SU-DHL-6 (cell line): ENCODE results near the gene AATK.

Experiments used
- H2AFZ ChIP-seq: fragments of 200-600 bp; sonication (generic); 2 replicates; pipeline ENCODE4 v1.6.1; 2014; ENCODE audit warnings: low read depth, mild to moderate bottlenecking, moderate library complexity, mixed read lengths, antibody characterized with exemption, low read length; ENCODE audit not compliant: severe bottlenecking
- H3F3A ChIP-seq: fragments of 200-600 bp; shearing (Covaris generic); 2 replicates; pipeline ENCODE4 v1.6.0; 2016; ENCODE audit warnings: antibody characterized with exemption, mild to moderate bottlenecking; ENCODE audit not compliant: insufficient read depth
- H3K27ac ChIP-seq: fragments of 200-600 bp; sonication (generic); 2 replicates; pipeline ENCODE4 v1.5.1; 2016; ENCODE audit warnings: low read depth, mild to moderate bottlenecking, low read length, moderate library complexity, mixed read lengths
- H3K27me3 ChIP-seq: fragments of 200-600 bp; sonication (generic), shearing (Covaris generic); 2 replicates; pipeline ENCODE4 v1.6.0; 2014; ENCODE audit warnings: mild to moderate bottlenecking, low read length
- H3K36me3 ChIP-seq: fragments of 200-600 bp; sonication (generic); 2 replicates; pipeline ENCODE4 v1.6.1; 2014; ENCODE audit warnings: mild to moderate bottlenecking, low read length, mixed read lengths
- H3K4me2 ChIP-seq: fragments of 300-600, 200-600 bp; shearing (Covaris generic), sonication (generic); 2 replicates; pipeline ENCODE4 v1.6.0; 2014; ENCODE audit warnings: low read length, low read depth, mild to moderate bottlenecking; ENCODE audit not compliant: poor library complexity, severe bottlenecking
- H3K4me3 ChIP-seq: fragments of 200-600 bp; sonication (generic); 2 replicates; pipeline ENCODE4 v1.5.1; 2014; ENCODE audit warnings: antibody characterized with exemption, low read length, mild to moderate bottlenecking, mixed read lengths; ENCODE audit not compliant: insufficient read depth, poor library complexity, severe bottlenecking
- H3K79me2 ChIP-seq: fragments of 200-600 bp; sonication (generic); 2 replicates; pipeline ENCODE4 v1.6.1; 2014; ENCODE audit warnings: mild to moderate bottlenecking, low read length, moderate library complexity; ENCODE audit not compliant: insufficient read depth
- H3K9ac ChIP-seq: fragments of 200-600 bp; sonication (generic); 2 replicates; pipeline ENCODE4 v1.7.0; 2014; ENCODE audit warnings: mild to moderate bottlenecking, low read length
- H3K9me2 ChIP-seq: fragments of 200-600 bp; sonication (generic); replicated peaks from 2 replicates; pipeline ENCODE4 v1.6.1; 2014; ENCODE audit warnings: low read length; ENCODE audit not compliant: insufficient read depth
- H3K9me3 ChIP-seq: fragments of 200-600 bp; sonication (generic); 2 replicates; pipeline ENCODE4 v1.6.1; 2014; ENCODE audit warnings: low read length, mixed read lengths; ENCODE audit not compliant: insufficient read depth
- H4K20me1 ChIP-seq: fragments of 200-600 bp; sonication (generic); 2 replicates; pipeline ENCODE4 v1.6.1; 2014; ENCODE audit warnings: low read depth, mild to moderate bottlenecking, antibody characterized with exemption, low read length, moderate library complexity, mixed read lengths
- EZH2phosphoT487 ChIP-seq: fragments of 200-600 bp; sonication (generic), shearing (Covaris generic); conservative IDR thresholded peaks from 2 replicates; pipeline ENCODE4 v1.6.1; 2018; ENCODE audit warnings: mild to moderate bottlenecking, antibody characterized with exemption, low read length, moderate library complexity, mixed read lengths
- TF ChIP-seq, protein P1 (sequence below): fragments of 200-600 bp; sonication (generic); IDR thresholded peaks from one replicate; pipeline ENCODE4 v1.5.1; 2017; ENCODE audit warnings: antibody characterized with exemption, mild to moderate bottlenecking, low read length, moderate library complexity; ENCODE audit not compliant: insufficient read depth, poor library complexity, severe bottlenecking

The AATK gene

GRCh38 chr17:81204578-81204977 is 38.6 kb upstream of the AATK start:
- Histone ChIP-seq H4K20me1 (no peaks in the 10 kb centered on the region), H3K9me2 (no peaks in the 10 kb centered on the region), H3K9me3 (no peaks in the 10 kb centered on the region), H3K27me3 (no peaks in the 10 kb centered on the region), H3K4me3 (no peak overlapping the region), H3K36me3 (no peaks in the 10 kb centered on the region), H3K9ac (no peak overlapping the region), H2AFZ (no peak overlapping the region), H3K27ac (no peak overlapping the region), H3F3A (no peaks in the 10 kb centered on the region), H3K79me2 (no peaks in the 10 kb centered on the region), H3K4me2 (no peak overlapping the region)
- no peak for TF ChIP-seq EZH2phosphoT487
- TF ChIP-seq, protein P1, sequence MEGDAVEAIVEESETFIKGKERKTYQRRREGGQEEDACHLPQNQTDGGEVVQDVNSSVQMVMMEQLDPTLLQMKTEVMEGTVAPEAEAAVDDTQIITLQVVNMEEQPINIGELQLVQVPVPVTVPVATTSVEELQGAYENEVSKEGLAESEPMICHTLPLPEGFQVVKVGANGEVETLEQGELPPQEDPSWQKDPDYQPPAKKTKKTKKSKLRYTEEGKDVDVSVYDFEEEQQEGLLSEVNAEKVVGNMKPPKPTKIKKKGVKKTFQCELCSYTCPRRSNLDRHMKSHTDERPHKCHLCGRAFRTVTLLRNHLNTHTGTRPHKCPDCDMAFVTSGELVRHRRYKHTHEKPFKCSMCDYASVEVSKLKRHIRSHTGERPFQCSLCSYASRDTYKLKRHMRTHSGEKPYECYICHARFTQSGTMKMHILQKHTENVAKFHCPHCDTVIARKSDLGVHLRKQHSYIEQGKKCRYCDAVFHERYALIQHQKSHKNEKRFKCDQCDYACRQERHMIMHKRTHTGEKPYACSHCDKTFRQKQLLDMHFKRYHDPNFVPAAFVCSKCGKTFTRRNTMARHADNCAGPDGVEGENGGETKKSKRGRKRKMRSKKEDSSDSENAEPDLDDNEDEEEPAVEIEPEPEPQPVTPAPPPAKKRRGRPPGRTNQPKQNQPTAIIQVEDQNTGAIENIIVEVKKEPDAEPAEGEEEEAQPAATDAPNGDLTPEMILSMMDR = no peak

DNA sequence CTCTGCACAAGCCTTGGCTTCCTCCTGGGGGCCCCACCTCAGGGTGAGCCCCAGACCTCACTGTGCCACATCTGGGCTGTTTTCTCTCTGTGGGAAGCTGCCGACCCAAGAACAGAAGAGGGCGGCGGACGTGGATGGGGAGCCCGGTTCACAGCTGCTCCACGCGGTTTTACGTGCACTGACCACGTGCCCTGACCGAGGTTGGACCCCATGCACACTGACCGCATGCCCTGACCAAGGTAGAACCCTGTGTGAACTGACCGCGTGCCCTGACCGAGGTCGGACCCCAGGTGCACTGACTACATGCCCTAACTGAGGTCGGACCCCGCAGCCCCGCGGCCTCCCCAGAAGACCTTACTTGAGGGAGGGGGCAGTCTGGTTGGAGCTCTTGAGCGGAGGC is 37.1 kb upstream of the AATK start:
- Histone ChIP-seq H3K9me2 (no peaks in the 10 kb centered on the region), H2AFZ (no peak overlapping the region), H3K36me3 (no peaks in the 10 kb centered on the region), H3K9ac (no peak overlapping the region), H3K27ac (no peak overlapping the region), H3K4me2 (no peak overlapping the region), H3K79me2 (no peaks in the 10 kb centered on the region), H3K27me3 (no peaks in the 10 kb centered on the region), H3K4me3 (no peak overlapping the region), H3F3A (no peaks in the 10 kb centered on the region), H3K9me3 (no peaks in the 10 kb centered on the region), H4K20me1 (no peaks in the 10 kb centered on the region)
- TF ChIP-seq, protein P1 = no peak

DNA sequence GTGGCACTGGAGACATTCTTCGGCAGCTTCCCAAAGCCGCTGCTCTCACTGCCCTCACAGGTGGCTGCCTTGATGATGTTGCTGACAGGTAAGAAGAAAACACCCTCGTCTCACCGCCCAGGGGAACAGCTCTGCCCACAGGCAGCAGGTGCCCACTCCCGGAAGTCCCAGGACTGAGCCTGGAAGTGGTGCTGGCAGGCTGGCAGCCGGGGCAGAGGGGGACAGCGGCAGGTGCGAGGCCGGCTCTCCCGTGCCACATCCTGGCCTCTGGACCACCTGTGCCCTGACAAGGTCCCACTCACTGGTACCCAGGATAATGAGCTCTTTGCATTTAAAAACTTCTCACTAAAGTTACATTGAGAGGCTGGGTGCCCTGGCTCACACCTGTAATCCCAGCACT is 36.3 kb upstream of the AATK start:
- Histone ChIP-seq H3K9ac (no peak overlapping the region), H3K9me3 (no peaks in the 10 kb centered on the region), H2AFZ (no peak overlapping the region), H3K9me2 (no peaks in the 10 kb centered on the region), H3K36me3 (no peaks in the 10 kb centered on the region), H3K4me2 (no peak overlapping the region), H3K4me3 (no peak overlapping the region), H3K27me3 (no peaks in the 10 kb centered on the region), H3F3A (no peaks in the 10 kb centered on the region), H4K20me1 (no peaks in the 10 kb centered on the region), H3K27ac (no peak overlapping the region), H3K79me2 (no peaks in the 10 kb centered on the region)
- TF ChIP-seq, protein P1 = no peak
- TF ChIP-seq EZH2phosphoT487 = no peak
